GM21737 (cell line): Measurements from ENCODE around the gene KRT78.

Experiments used
- ATAC-seq: cut with Tn5 transposase; IDR thresholded peaks from one replicate; pipeline ENCODE4 v1.9.1; 2021; ENCODE audit warnings: mild to moderate bottlenecking, moderate library complexity; ENCODE audit not compliant: unreplicated experiment

KRT78 gene

GRCh38 chr12:52825961-52826360 lies 22.8 kb downstream of the KRT78 start:
- ATAC-seq, result no peak

- ATAC-seq, result no peak
Measured at GRCh38 chr12:52824741-52825410, 23.9 kb downstream of the KRT78 start.

DNA sequence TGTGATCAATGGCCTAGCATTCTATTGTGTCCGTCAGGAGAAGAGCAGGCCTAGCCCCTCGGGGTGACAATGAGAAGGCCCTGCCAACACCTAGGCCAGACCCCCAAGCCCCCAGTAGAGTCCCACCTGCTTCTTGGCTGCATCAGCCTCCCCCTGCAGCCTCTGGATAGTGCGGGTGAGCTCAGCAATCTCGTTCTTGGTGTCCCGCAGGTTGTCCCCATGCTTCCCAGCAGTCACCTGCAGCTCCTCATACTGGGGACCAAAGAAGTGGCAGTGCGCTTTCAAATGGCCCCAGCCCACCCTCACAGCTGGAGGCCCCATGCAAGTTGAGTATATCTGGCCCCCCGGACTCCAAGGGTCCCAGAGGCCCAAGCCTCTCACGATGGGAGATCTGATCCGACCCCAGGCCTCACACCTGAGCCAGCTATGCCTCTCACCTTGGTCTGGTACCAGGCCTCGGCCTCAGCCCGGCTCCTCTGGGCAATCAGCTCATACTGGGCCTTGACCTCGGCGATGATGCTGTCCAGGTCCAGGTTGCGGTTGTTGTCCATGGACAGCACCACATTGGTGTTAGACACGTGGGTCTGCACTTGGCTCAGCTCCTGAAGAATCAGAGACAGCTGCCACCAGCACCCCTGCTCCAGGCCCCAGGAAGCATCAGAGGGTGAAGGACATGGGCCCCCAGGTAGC lies 24.9 kb downstream of the KRT78 start:
- no peak for ATAC-seq

DNA sequence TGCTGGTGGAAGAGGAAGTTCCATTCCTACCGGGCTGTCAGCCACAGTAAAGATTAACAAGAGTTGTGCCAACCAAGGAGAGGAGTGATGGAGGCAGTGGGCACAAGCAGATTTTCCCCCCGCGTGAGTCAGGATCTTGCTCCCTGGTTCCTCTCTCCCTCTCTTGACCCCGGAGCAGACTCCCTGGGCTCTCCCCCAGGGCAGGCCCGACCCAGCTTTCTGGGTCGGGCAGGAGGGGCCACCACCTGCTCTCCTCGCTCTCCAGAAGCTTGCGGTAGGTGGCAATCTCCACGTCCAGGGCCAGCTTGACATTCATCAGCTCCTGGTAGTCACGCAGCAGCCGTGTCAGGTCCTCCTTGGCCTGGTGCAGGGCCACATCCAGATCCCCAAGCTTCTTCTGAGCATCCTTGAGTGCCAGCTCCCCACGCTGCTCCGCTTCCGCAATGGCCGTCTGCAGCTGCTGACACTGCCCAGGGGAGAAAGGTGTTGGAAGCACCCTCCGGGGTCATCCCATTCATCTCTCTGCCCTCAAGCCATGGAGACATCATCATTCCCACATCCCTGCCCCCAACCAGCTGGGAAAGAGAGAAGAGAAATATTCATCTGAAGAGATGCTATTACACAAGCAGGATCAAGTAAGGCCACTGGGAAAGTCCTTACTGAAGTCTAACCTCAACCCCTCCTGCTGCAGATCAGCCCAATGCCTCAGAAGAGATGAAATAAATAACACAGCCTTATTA lies 25.9 kb downstream of the KRT78 start:
- no peak for ATAC-seq

- no peak for ATAC-seq
Measured at GRCh38 chr12:52821826-52822660, 26.8 kb downstream of the KRT78 start.

GRCh38 chr12:52821071-52821730 lies 27.6 kb downstream of the KRT78 start:
- no peak for ATAC-seq

DNA sequence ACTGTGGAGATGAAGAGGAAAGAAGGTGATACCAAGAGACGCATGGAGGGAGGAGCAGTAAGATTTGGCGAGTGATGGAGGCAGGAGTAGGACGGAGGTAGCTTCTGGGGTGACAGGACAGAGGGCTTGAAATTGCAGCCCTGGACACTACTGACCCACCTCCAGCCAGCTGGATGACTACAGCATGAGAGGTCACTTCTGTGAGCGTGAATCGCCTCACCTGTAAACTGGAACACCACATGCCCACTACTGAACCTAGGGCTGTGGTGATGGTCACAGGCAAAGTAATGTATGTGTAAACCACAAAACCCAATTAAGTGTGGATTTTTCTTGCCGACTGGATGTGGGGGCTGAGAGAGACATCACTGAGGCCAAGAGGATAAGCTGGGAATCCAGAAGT lies 28.3 kb downstream of the KRT78 start:
- no peak for ATAC-seq

DNA sequence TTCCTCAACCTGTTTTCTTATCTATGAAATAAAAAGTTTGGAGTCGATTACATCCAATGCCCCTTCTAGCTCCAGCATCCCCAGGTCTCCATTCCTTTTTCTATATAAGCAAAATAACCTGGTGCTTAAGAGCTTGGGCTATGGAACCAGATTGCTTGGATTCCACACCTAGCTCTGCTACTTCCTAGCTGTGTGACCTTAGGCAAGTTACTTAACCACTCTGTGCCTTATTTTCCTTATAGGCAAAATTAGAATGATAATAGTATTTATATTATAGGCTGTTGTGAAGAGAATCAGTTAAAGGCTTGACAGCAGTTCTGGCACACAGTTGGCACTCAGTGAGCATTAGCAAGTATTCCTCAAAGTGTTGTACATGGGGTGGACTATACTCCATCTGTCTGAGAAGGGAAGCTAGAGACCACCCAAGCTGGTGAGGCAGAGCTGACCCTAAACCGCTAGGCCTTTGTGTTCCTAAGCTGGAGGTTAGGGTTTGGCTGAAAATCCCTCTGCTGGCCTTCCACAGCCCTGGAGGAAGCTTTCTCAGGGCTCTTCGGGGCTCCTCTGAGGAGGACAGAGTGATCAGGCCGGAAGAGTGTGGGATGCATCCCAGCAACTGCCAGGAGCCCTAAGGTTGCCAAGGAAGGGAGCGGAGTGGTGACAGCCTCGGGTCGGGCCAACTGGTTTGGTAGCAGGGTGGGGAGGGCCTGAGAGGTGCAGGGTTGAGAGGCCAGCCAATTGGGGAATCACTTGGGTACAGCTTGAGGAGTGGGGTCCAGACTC lies 28.9 kb downstream of the KRT78 start:
- ATAC-seq, result no peak

DNA sequence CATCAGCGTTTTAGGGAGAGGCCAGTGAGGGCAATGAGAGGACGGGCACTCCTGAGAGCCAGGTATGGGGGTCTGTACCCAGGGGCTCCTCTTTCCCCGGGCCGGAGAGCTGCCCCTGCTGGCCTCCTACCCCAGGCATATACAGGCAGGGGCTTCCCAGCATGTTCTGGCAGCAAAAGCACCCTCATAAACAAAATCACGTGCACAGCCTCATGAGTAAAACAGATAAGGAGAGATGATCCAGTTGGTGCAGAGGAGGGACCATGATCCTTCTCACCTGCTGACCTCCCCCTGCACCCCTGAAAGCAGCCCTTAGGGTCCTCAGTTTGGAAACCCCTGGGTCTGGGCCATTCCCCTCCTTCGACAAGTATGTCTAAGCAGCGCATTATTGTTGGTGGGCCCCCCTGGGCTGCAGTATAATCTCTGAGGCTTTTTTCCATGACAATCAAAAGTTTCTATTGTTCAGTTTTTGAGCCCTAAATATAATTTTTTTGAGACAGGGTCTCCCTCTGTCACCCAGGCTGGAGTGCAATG lies 29.8 kb downstream of the KRT78 start:
- no peak for ATAC-seq

- ATAC-seq, result no peak
Measured at GRCh38 chr12:52818388-52818787, 30.4 kb downstream of the KRT78 start.

- no peak for ATAC-seq
Measured at GRCh38 chr12:52817699-52818238, 31.0 kb downstream of the KRT78 start.

- ATAC-seq, result no peak
Measured at GRCh38 chr12:52817003-52817698, 31.6 kb downstream of the KRT78 start.

DNA sequence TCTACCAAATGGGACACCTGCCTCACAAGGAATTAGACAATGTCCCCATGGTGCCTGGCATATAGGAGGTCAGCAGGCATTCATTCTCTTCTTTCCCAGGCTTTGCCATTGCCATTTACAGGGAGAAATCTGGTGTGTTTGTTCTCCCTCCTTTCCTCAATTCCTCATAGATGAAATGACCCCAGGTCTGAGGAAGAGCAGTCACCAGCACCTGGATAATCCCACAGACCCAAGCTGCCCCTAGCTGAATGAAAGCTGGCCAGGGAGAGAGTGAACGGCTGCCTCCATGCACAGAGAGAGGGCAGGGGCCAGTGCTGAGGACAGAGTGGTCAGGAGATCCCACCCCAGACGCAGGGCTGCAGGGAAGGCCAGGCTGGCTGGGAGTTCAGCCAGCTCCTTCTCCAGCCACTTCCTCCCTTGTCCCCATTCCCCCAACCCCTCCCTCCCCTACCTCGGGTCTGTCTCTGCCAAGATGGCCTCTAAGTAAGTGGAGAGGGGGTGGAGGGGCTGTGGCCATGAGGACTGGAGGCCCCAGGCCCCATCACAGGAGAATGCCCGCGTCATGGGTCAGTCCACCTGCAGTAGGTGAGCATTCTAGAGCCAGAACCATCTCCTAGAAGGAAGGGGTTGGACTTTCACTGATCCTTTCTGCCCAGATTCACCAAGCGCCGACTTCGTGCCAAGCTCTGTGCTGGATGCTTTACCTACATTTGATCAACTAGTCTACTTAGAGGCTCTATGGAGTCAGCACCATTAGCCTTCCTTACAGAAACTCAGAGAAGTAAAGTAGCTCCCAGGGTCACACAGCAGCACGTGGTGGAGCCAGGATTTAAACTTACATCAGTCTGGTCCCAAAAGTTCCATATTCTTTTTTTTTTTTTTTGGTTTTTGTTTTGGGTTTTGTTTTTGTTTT lies 32.9 kb downstream of the KRT78 start:
- no peak for ATAC-seq

DNA sequence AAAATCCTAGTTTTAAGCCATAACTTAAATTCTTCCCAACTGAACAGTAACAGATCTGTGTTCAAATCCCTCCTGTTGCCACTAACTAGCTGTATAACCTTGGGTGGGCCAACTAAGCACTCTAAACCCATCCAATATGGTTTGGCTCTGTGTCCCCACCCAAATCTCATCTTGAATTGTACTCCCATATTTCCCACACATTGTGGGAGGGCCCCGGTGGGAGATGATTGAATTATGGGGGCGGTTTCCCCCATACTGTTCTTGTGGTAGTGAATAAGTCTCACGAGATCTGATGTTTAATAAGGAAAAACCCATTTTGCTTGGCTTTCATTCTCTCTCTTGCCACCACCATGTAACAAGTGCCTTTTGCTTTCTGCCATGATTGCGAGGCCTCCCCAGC lies 33.6 kb downstream of the KRT78 start:
- no peak for ATAC-seq

DNA sequence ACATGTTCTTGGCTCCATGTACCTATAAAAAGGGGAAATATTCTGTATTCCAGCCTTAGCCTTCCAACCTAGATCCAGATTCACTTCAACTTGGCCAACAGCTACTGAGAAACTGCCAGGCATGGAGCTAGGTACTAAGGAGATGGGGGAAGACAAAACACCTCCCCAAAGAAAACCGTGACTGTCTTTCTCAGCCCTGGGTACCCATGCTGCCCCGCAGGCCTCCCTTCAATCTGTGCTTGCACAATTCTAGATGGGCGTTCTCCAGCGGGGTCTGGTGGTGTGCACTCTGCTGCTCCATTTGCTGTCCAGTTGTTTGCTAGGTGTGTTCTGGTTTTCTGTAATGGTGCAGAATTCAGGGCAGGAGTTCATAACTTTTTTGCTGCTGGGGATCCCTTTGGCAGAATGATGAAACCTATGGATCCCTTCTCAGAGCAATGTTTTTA lies 34.1 kb downstream of the KRT78 start:
- no peak for ATAC-seq

- no peak for ATAC-seq
Measured at GRCh38 chr12:52813885-52814709, 34.7 kb downstream of the KRT78 start, which contains the start of gene KRT4. Gene KRT4, minus strand, starts transcription at chr12:52814116. Its CDS starts 58 bp downstream, at chr12:52814058.
